Measurements from ENCODE around the gene PRKG1.

DNA sequence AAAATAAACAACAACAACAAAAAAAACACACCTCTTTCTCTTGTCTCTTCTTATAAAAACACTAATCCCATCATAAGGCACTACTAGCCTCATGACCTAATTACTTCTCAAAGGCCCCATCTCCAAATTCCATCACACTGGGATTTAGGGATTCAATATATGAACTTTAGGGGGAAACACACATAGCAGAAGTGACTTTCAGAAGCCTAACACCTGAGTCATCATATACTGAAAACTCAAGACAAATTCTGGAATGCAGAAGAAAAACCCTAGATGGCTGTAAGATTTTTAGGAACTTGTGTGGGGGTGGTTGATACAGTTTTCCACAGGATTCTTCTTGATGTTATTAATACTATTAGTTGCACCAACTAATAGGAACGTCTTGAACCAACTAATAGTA, 658.8 kb downstream of the PRKG1 start:
- TF ChIP-seq, protein P1, sequence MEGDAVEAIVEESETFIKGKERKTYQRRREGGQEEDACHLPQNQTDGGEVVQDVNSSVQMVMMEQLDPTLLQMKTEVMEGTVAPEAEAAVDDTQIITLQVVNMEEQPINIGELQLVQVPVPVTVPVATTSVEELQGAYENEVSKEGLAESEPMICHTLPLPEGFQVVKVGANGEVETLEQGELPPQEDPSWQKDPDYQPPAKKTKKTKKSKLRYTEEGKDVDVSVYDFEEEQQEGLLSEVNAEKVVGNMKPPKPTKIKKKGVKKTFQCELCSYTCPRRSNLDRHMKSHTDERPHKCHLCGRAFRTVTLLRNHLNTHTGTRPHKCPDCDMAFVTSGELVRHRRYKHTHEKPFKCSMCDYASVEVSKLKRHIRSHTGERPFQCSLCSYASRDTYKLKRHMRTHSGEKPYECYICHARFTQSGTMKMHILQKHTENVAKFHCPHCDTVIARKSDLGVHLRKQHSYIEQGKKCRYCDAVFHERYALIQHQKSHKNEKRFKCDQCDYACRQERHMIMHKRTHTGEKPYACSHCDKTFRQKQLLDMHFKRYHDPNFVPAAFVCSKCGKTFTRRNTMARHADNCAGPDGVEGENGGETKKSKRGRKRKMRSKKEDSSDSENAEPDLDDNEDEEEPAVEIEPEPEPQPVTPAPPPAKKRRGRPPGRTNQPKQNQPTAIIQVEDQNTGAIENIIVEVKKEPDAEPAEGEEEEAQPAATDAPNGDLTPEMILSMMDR (IDR thresholded peaks at IDR 0.05), result no peak
- TF ChIP-seq EZH2phosphoT487 (IDR thresholded peaks at IDR 0.05), result no peak
